Testis (tissue), 2 donors: ENCODE results near the gene METAP1D.

Source experiments
- CTCF ChIP-seq, 3 experiments: fragments of 450-650 bp in 2 of 3; fragments of 200-600 bp in 1 of 3; sonication (generic) in 1 of 3; IDR thresholded peaks; one replicate each; pipeline ENCODE4 v1.5.1; 2016 to 2019; ENCODE audit warnings: antibody characterized with exemption in 3 of 3, mild to moderate bottlenecking in 2 of 3, moderate library complexity in 1 of 3
- POLR2A ChIP-seq: fragments of 450-650 bp; IDR thresholded peaks from one replicate; pipeline ENCODE4 v1.6.1; 2017; ENCODE audit warnings: antibody characterized with exemption, mild to moderate bottlenecking, moderate library complexity

- no peak for TF ChIP-seq CTCF (IDR thresholded peaks at IDR 0.05)
- no peak for TF ChIP-seq POLR2A
These were observed 1.1 kb downstream of the METAP1D start for GRCh38 chr2:172000696-172001361.
